Panc1 (cell line): ENCODE measurements around the gene C4orf50. TPM values are rescaled to one million over a fixed set of nuclear protein-coding genes. Genes with fewer than 3 reads are reported as not detected.

Experiments used
- ATAC-seq: fragments of 200-7000 bp; cut with Tn5 transposase; 2 replicates; pipeline ENCODE4 v1.9.1; 2020; ENCODE audit warnings: mild to moderate bottlenecking, moderate library complexity
- BruUV-seq: library from RNA; stranded (reverse); fragments of 400-500 nt; replicated peaks from 2 replicates; lab custom pipeline; 2021; lab: Mats Ljungman, UMichigan
- CTCF ChIA-PET: fragments of 300-600 bp; sonication (Branson Sonifier 250); formaldehyde crosslinking; loops from one replicate; lab custom pipeline; 2022; ENCODE audit warnings: antibody characterized with exemption; lab: Charles Lee
- POLR2A ChIA-PET: fragments of 300-600 bp; sonication (Branson Sonifier 250); formaldehyde crosslinking; loops from one replicate; lab custom pipeline; 2022; ENCODE audit warnings: antibody characterized with exemption; lab: Charles Lee
- DNase-seq: peaks from one replicate; pipeline ENCODE4 v3.0.0-alpha.2; 2010; ENCODE audit warnings: low read depth, low spot score
- H3K27ac ChIP-seq: 2 replicates; pipeline ENCODE4 v1.5.1; 2011; ENCODE audit warnings: mild to moderate bottlenecking, low read length, inconsistent platforms
- H3K27me3 ChIP-seq: fragments of 200-500 bp; sonication (Bioruptor generic); 2 replicates; pipeline ENCODE4 v1.6.0; 2014; ENCODE audit warnings: low read length, inconsistent platforms; ENCODE audit not compliant: control insufficient read depth, insufficient read depth
- H3K36me3 ChIP-seq: fragments of 200-500 bp; sonication (Bioruptor generic); 2 replicates; pipeline ENCODE4 v1.5.1; 2014; ENCODE audit warnings: inconsistent platforms, mild to moderate bottlenecking, low read length, moderate library complexity; ENCODE audit not compliant: control insufficient read depth, insufficient read depth
- H3K4me1 ChIP-seq: 2 replicates; pipeline ENCODE4 v1.5.1; 2011; ENCODE audit warnings: inconsistent platforms, mild to moderate bottlenecking, low read length, moderate library complexity; ENCODE audit not compliant: control insufficient read depth, insufficient read depth
- H3K4me3 ChIP-seq, 2 experiments: 2 replicates each; pipeline ENCODE4 v1.5.1; 2011 to 2012; ENCODE audit warnings: low read depth in 2 of 2, low read length in 2 of 2, mild to moderate bottlenecking in 2 of 2, inconsistent platforms in 1 of 2, moderate library complexity in 1 of 2
- H3K9me3 ChIP-seq: fragments of 200-500 bp; sonication (Bioruptor generic); 2 replicates; pipeline ENCODE4 v1.5.1; 2014; ENCODE audit warnings: low read depth, mild to moderate bottlenecking, inconsistent platforms, low read length, moderate library complexity; ENCODE audit not compliant: control insufficient read depth, insufficient read depth
- CTCF ChIP-seq: fragments of 450-650 bp; IDR thresholded peaks from 2 replicates; pipeline ENCODE4 v1.5.1; 2017; ENCODE audit warnings: mild to moderate bottlenecking
- POLR2AphosphoS5 ChIP-seq: IDR thresholded peaks from 2 replicates; pipeline ENCODE4 v1.6.1; 2012; ENCODE audit warnings: mild to moderate bottlenecking, low read depth, low read length, moderate library complexity
- SIN3A ChIP-seq: IDR thresholded peaks from 2 replicates; pipeline ENCODE4 v1.6.1; 2012; ENCODE audit warnings: low read depth, mild to moderate bottlenecking, low read length, moderate library complexity, borderline replicate concordance; ENCODE audit not compliant: insufficient read depth
- TCF7L2 ChIP-seq: IDR thresholded peaks from 2 replicates; pipeline ENCODE4 v1.6.1; 2011; ENCODE audit warnings: mild to moderate bottlenecking, low read depth, low read length, inconsistent platforms
- in situ Hi-C: cut with HindIII; loops from 2 replicates; pipeline ENCODE4 v1.10.0; 2016; ENCODE audit warnings: low sequenced_read_pairs, low pct_unique_long_range_greater_than_20kb
- intact Hi-C: fragments of 100-400 bp; cut with micrococcal nuclease; formaldehyde crosslinking; loops from one replicate; pipeline ENCODE4 v1.10.0; 2022; ENCODE audit not compliant: unreplicated experiment
- total RNA-seq: library from RNA; stranded (reverse); gene quantifications from one replicate; pipeline ENCODE4 v1.2.1, GENCODE V29; 2021; ENCODE audit not compliant: unreplicated experiment
- TF ChIP-seq, protein P1 (sequence below), 2 experiments: IDR thresholded peaks; 2 replicates each; pipeline ENCODE4 v1.6.1; 2011 to 2012; ENCODE audit warnings: low read depth in 2 of 2, control low read depth in 1 of 2, low read length in 1 of 2, mild to moderate bottlenecking in 1 of 2, moderate library complexity in 1 of 2; ENCODE audit not compliant: insufficient read depth in 1 of 2

The C4orf50 gene
- total RNA-seq, 1 experiment from 2014 or later: under 0.01 TPM

- Histone ChIP-seq H3K4me3 (no peak overlapping the region), H3K36me3 (no peaks in the 10 kb centered on the region), H3K27me3 (peaks cover 3% of the 10 kb centered on the region; the same call in 1 of the 2 replicates), H3K9me3 (no peaks in the 10 kb centered on the region), H3K27ac (no peak overlapping the region), H3K4me1 (no peaks in the 10 kb centered on the region)
- POLR2A ChIA-PET: no interaction called here
- in situ Hi-C loops: no loop called here
- DNase-seq: no peak
- ATAC-seq: no peak
- CTCF ChIA-PET: no interaction called here
- no TSS peak for BruUV-seq
- TF ChIP-seq, protein P1, sequence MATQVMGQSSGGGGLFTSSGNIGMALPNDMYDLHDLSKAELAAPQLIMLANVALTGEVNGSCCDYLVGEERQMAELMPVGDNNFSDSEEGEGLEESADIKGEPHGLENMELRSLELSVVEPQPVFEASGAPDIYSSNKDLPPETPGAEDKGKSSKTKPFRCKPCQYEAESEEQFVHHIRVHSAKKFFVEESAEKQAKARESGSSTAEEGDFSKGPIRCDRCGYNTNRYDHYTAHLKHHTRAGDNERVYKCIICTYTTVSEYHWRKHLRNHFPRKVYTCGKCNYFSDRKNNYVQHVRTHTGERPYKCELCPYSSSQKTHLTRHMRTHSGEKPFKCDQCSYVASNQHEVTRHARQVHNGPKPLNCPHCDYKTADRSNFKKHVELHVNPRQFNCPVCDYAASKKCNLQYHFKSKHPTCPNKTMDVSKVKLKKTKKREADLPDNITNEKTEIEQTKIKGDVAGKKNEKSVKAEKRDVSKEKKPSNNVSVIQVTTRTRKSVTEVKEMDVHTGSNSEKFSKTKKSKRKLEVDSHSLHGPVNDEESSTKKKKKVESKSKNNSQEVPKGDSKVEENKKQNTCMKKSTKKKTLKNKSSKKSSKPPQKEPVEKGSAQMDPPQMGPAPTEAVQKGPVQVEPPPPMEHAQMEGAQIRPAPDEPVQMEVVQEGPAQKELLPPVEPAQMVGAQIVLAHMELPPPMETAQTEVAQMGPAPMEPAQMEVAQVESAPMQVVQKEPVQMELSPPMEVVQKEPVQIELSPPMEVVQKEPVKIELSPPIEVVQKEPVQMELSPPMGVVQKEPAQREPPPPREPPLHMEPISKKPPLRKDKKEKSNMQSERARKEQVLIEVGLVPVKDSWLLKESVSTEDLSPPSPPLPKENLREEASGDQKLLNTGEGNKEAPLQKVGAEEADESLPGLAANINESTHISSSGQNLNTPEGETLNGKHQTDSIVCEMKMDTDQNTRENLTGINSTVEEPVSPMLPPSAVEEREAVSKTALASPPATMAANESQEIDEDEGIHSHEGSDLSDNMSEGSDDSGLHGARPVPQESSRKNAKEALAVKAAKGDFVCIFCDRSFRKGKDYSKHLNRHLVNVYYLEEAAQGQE (IDR thresholded peaks at IDR 0.05; ENCODE audit: insufficient read depth in 1 of 2, low read depth in 2 of 2, low read length in 1 of 2): no peak
- TF ChIP-seq SIN3A (no peak), CTCF (no peak), TCF7L2 (no peak), POLR2AphosphoS5 (no peak)
- intact Hi-C loops: no loop called here
Observed at GRCh38 chr4:5870701-5871100, 147.5 kb downstream of the C4orf50 start.

DNA sequence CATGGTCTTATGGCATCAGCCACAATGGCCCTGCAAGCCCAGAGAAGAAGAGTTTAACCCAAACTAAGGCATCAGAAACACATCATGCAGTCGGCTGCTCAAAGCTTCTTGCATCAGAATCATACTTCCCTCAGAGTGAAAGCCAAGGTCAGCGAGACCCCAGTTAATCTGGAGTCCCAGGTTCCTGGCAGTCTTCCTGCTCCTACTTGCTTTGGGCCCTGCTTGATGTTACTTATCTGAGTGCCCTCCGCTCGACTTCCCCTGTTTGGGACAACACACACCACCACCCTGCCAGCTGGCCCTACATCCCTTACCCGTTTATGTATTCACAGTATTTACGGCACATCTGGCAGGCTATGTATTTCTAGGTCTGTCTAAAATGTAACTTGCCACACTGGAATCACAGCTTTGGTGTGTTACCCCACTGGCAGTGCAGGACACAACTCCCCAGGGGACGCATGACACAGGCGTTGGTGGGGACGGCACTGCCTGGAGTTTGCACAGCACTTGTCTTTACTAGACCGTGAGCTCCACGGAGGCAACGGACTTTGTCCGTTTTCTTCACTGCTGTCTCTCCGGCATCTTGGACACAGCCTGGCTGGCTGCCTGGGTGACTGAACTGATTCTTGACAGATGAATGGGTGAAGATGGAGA is 148.1 kb downstream of the C4orf50 start:
- Histone ChIP-seq H3K36me3 (no peaks in the 10 kb centered on the region), H3K4me3 (no peak overlapping the region), H3K4me1 (no peaks in the 10 kb centered on the region), H3K27ac (no peak overlapping the region), H3K27me3 (peaks cover 3% of the 10 kb centered on the region; the same call in 1 of the 2 replicates), H3K9me3 (no peaks in the 10 kb centered on the region)
- POLR2A ChIA-PET: no interaction called here
- intact Hi-C loops (no loop called here), in situ Hi-C loops (no loop called here)
- ATAC-seq (no peak), DNase-seq (no peak)
- TF ChIP-seq SIN3A (no peak), TCF7L2 (no peak), POLR2AphosphoS5 (no peak), CTCF (no peak)
- TF ChIP-seq, protein P1 (IDR thresholded peaks at IDR 0.05; ENCODE audit: insufficient read depth in 1 of 2, low read depth in 2 of 2, low read length in 1 of 2): no peak
- CTCF ChIA-PET: no interaction called here
- BruUV-seq: no TSS peak
